Trophoblast cell (in vitro differentiated cells and primary cell): Measurements from ENCODE around the gene CNNM2.

Experiments used
- DNase-seq, 2 donors: peaks; one replicate each; pipeline ENCODE4 v3.0.0-alpha.2; 2016
- H2AFZ ChIP-seq: 2 replicates; pipeline ENCODE4 v1.6.1; 2013; ENCODE audit warnings: low read length, moderate library complexity, mild to moderate bottlenecking; ENCODE audit not compliant: insufficient read depth, poor library complexity
- H2AK5ac ChIP-seq: 2 replicates; pipeline ENCODE4 v1.6.1; 2013; ENCODE audit warnings: mild to moderate bottlenecking, low read length
- H2BK120ac ChIP-seq: 2 replicates; pipeline ENCODE4 v1.6.1; 2013; ENCODE audit warnings: low read length, mild to moderate bottlenecking, moderate library complexity; ENCODE audit not compliant: insufficient read depth, poor library complexity
- H2BK12ac ChIP-seq: 2 replicates; pipeline ENCODE4 v1.6.1; 2013; ENCODE audit warnings: mild to moderate bottlenecking, low read length, moderate library complexity
- H2BK5ac ChIP-seq: 2 replicates; pipeline ENCODE4 v1.6.1; 2013; ENCODE audit warnings: low read length, low read depth, moderate library complexity, mild to moderate bottlenecking; ENCODE audit not compliant: poor library complexity
- H3K14ac ChIP-seq: 2 replicates; pipeline ENCODE4 v1.6.1; 2013; ENCODE audit warnings: mild to moderate bottlenecking, low read length
- H3K18ac ChIP-seq: 2 replicates; pipeline ENCODE4 v1.6.1; 2013; ENCODE audit warnings: mild to moderate bottlenecking, low read length
- H3K23ac ChIP-seq: 2 replicates; pipeline ENCODE4 v1.6.1; 2013; ENCODE audit warnings: low read length
- H3K27ac ChIP-seq: 2 replicates; pipeline ENCODE4 v1.5.1; 2013; ENCODE audit warnings: low read depth, mild to moderate bottlenecking, inconsistent platforms, low read length, moderate library complexity
- H3K27me3 ChIP-seq: 2 replicates; pipeline ENCODE4 v1.6.1; 2013; ENCODE audit warnings: inconsistent platforms, mild to moderate bottlenecking, low read length, moderate library complexity; ENCODE audit not compliant: insufficient read depth
- H3K36me3 ChIP-seq, 2 experiments: 1 replicate in 1 of 2; 2 replicates in 1 of 2; pipeline ENCODE4 v1.6.1; 2013; ENCODE audit warnings: low read length in 2 of 2, mild to moderate bottlenecking in 2 of 2, moderate library complexity in 1 of 2; ENCODE audit not compliant: insufficient read depth in 2 of 2, control insufficient read depth in 1 of 2
- H3K4ac ChIP-seq: 2 replicates; pipeline ENCODE4 v1.6.1; 2013; ENCODE audit warnings: low read depth, mild to moderate bottlenecking, low read length, moderate library complexity
- H3K4me1 ChIP-seq, 2 experiments: 1 replicate in 1 of 2; 2 replicates in 1 of 2; pipeline ENCODE4 v1.6.1; 2013; ENCODE audit warnings: low read length in 2 of 2, mild to moderate bottlenecking in 2 of 2, moderate library complexity in 1 of 2; ENCODE audit not compliant: insufficient read depth in 2 of 2, control insufficient read depth in 1 of 2
- H3K4me2 ChIP-seq: 2 replicates; pipeline ENCODE4 v1.6.1; 2013; ENCODE audit warnings: inconsistent platforms, mild to moderate bottlenecking, low read length, moderate library complexity
- H3K4me3 ChIP-seq: 2 replicates; pipeline ENCODE4 v1.5.1; 2013; ENCODE audit warnings: mild to moderate bottlenecking, low read depth, low read length, inconsistent platforms
- H3K79me1 ChIP-seq: one replicate; pipeline ENCODE4 v1.6.1; 2013; ENCODE audit warnings: low read length
- H3K79me2 ChIP-seq: 2 replicates; pipeline ENCODE4 v1.6.1; 2013; ENCODE audit warnings: low read length, mild to moderate bottlenecking; ENCODE audit not compliant: control insufficient read depth, insufficient read depth, poor library complexity
- H3K9ac ChIP-seq: 2 replicates; pipeline ENCODE4 v1.6.1; 2013; ENCODE audit warnings: mild to moderate bottlenecking, low read length
- H3K9me3 ChIP-seq: 2 replicates; pipeline ENCODE4 v1.6.1; 2013; ENCODE audit warnings: low read depth, mild to moderate bottlenecking, control low read depth, inconsistent platforms, low read length; ENCODE audit not compliant: insufficient read depth
- H4K12ac ChIP-seq: 2 replicates; pipeline ENCODE4 v1.6.1; 2013; ENCODE audit warnings: low read depth, mild to moderate bottlenecking, low read length, moderate library complexity
- H4K8ac ChIP-seq: 2 replicates; pipeline ENCODE4 v1.6.1; 2013; ENCODE audit warnings: low read depth, mild to moderate bottlenecking, low read length, moderate library complexity
- H4K91ac ChIP-seq: one replicate; pipeline ENCODE4 v1.6.1; 2013; ENCODE audit warnings: low read depth, mild to moderate bottlenecking, low read length, moderate library complexity
- WGBS: extraction: QIAGEN DNeasy Blood & Tissue Kit; methylation state at CpG from one replicate; pipeline ENCODE4 v1.1.7; 2013; ENCODE audit warnings: missing lambda C conversion rate; ENCODE audit not compliant: insufficient read length, insufficient coverage; ENCODE audit errors: extremely low coverage; 5-methylcytosine and 5-hydroxymethylcytosine counted together

The CNNM2 gene

GRCh38 chr10:103072891-103073290, 154.8 kb downstream of the CNNM2 start:
- Histone ChIP-seq H3K4ac (no peak overlapping the region), H2BK12ac (no peak overlapping the region), H3K36me3 (peaks cover 0 to 2% of the 10 kb centered on the region in 2 experiments), H3K23ac (no peak overlapping the region), H2AFZ (no peak overlapping the region), H2BK5ac (no peak overlapping the region), H3K4me2 (no peak overlapping the region), H3K79me2 (no peaks in the 10 kb centered on the region), H3K9me3 (no peaks in the 10 kb centered on the region), H2AK5ac (no peak overlapping the region), H3K27me3 (no peaks in the 10 kb centered on the region), H4K12ac (no peak overlapping the region), H2BK120ac (no peak overlapping the region), H3K18ac (no peak overlapping the region), H3K14ac (no peak overlapping the region), H4K91ac (no peak overlapping the region), H4K8ac (no peak overlapping the region), H3K4me3 (no peak overlapping the region), H3K27ac (no peak overlapping the region), H3K79me1 (no peaks in the 10 kb centered on the region), H3K9ac (no peak overlapping the region), H3K4me1 (peaks cover 0 to 3% of the 10 kb centered on the region in 2 experiments)
- WGBS: no CpG with 5 or more reads among the region's 8 CpGs
- DNase-seq: no peak

GRCh38 chr10:103077020-103077419, 158.9 kb downstream of the CNNM2 start:
- no peak overlapping the region for H2BK120ac ChIP-seq
- H3K4me1 ChIP-seq: no peaks in the 10 kb centered on the region
- no peak overlapping the region for H3K9ac ChIP-seq
- no peak overlapping the region for H2BK5ac ChIP-seq
- no peaks in the 10 kb centered on the region for H3K27me3 ChIP-seq
- peaks cover 0 to 3% of the 10 kb centered on the region in 2 experiments for H3K36me3 ChIP-seq
- H2BK12ac ChIP-seq: no peak overlapping the region
- H3K79me2 ChIP-seq: no peaks in the 10 kb centered on the region
- no peak overlapping the region for H3K4me3 ChIP-seq
- H3K9me3 ChIP-seq: no peaks in the 10 kb centered on the region
- no peak overlapping the region for H4K8ac ChIP-seq
- WGBS: no CpG with 5 or more reads among the region's 21 CpGs
- no peak overlapping the region for H3K4ac ChIP-seq
- H3K23ac ChIP-seq: no peak overlapping the region
- H3K14ac ChIP-seq: no peak overlapping the region
- H3K18ac ChIP-seq: no peak overlapping the region
- no peak overlapping the region for H3K27ac ChIP-seq
- no peaks in the 10 kb centered on the region for H3K79me1 ChIP-seq
- H2AK5ac ChIP-seq: no peak overlapping the region
- no peak for DNase-seq
- H4K91ac ChIP-seq: no peak overlapping the region
- no peak overlapping the region for H4K12ac ChIP-seq
- no peak overlapping the region for H2AFZ ChIP-seq
- H3K4me2 ChIP-seq: no peak overlapping the region

- H4K12ac ChIP-seq: no peak overlapping the region
- H4K91ac ChIP-seq: no peak overlapping the region
- no CpG with 5 or more reads among the region's 16 CpGs for WGBS
- H3K23ac ChIP-seq: no peak overlapping the region
- H2BK120ac ChIP-seq: no peak overlapping the region
- H3K9me3 ChIP-seq: no peaks in the 10 kb centered on the region
- H3K36me3 ChIP-seq: peaks cover 1 to 8% of the 10 kb centered on the region in 2 experiments
- no peak for DNase-seq
- H3K79me1 ChIP-seq: no peaks in the 10 kb centered on the region
- no peak overlapping the region for H3K27ac ChIP-seq
- no peak overlapping the region for H3K4me2 ChIP-seq
- no peak overlapping the region for H2BK12ac ChIP-seq
- H2AK5ac ChIP-seq: no peak overlapping the region
- no peaks in the 10 kb centered on the region for H3K27me3 ChIP-seq
- H3K14ac ChIP-seq: no peak overlapping the region
- no peak overlapping the region for H3K18ac ChIP-seq
- no peak overlapping the region for H3K9ac ChIP-seq
- no peak overlapping the region for H4K8ac ChIP-seq
- H2AFZ ChIP-seq: no peak overlapping the region
- no peak overlapping the region for H2BK5ac ChIP-seq
- H3K79me2 ChIP-seq: no peaks in the 10 kb centered on the region
- H3K4ac ChIP-seq: no peak overlapping the region
- no peaks in the 10 kb centered on the region for H3K4me1 ChIP-seq
- H3K4me3 ChIP-seq: no peak overlapping the region
Observed at GRCh38 chr10:103077491-103078308, 159.6 kb downstream of the CNNM2 start.

GRCh38 chr10:103078309-103078615, 160.2 kb downstream of the CNNM2 start:
- Histone ChIP-seq H3K4me1 (no peaks in the 10 kb centered on the region), H4K12ac (no peak overlapping the region), H3K14ac (no peak overlapping the region), H2BK12ac (no peak overlapping the region), H3K27me3 (no peaks in the 10 kb centered on the region), H2AFZ (no peak overlapping the region), H3K36me3 (peaks cover 3 to 11% of the 10 kb centered on the region in 2 experiments), H3K79me1 (no peaks in the 10 kb centered on the region), H3K79me2 (no peaks in the 10 kb centered on the region), H3K4me3 (no peak overlapping the region), H3K23ac (no peak overlapping the region), H3K4me2 (no peak overlapping the region), H3K9me3 (no peaks in the 10 kb centered on the region), H3K27ac (no peak overlapping the region), H2BK120ac (no peak overlapping the region), H3K4ac (no peak overlapping the region), H4K8ac (no peak overlapping the region), H3K9ac (no peak overlapping the region), H4K91ac (no peak overlapping the region), H2AK5ac (no peak overlapping the region), H2BK5ac (no peak overlapping the region), H3K18ac (no peak overlapping the region)
- no peak for DNase-seq
- WGBS: no CpG with 5 or more reads among the region's 3 CpGs
